ENCODE data around the gene FOXF1. TPM values are rescaled to one million over a fixed set of nuclear protein-coding genes. Genes with fewer than 3 reads are reported as not detected.

The FOXF1 gene
- total RNA-seq, 1 experiment from 2014 or later = 0.10 TPM

GRCh38 chr16:86484240-86484639 is 26.1 kb upstream of the FOXF1 start:
- in situ Hi-C loops (cut with HindIII; ENCODE audit: low pct_unique_long_range_greater_than_20kb, low sequenced_read_pairs) = no loop called here
- POLR2A ChIA-PET = no interaction called here

GRCh38 chr16:86485746-86486145 is 24.6 kb upstream of the FOXF1 start:
- intact Hi-C loops (cut with micrococcal nuclease; ENCODE audit: unreplicated experiment) = no loop called here
- peaks cover 7% of the 10 kb centered on the region; the same call in 1 of the 2 replicates for H3K27me3 ChIP-seq (ENCODE audit: control insufficient read depth, insufficient read depth, low read length)

More at GRCh38 chr16:86484240-86484639, 26.1 kb upstream of the FOXF1 start:
- no peak for DNase-seq (ENCODE audit: low read depth, low spot score)
- CTCF ChIA-PET = no interaction called here
- peaks cover under 1% of the 10 kb centered on the region; the same call in 1 of the 2 replicates for H3K27me3 ChIP-seq (ENCODE audit: control insufficient read depth, insufficient read depth, low read length)
- no peaks in the 10 kb centered on the region for H3K9me3 ChIP-seq (ENCODE audit: control insufficient read depth, insufficient read depth, low read depth, low read length)
- H3K36me3 ChIP-seq (ENCODE audit: control insufficient read depth, insufficient read depth, low read length) = no peaks in the 10 kb centered on the region
- intact Hi-C loops (cut with micrococcal nuclease; ENCODE audit: unreplicated experiment) = no loop called here
- ATAC-seq = no peak
- H3K4me3 ChIP-seq (ENCODE audit: low read depth in 2 of 2, low read length in 2 of 2) = no peak overlapping the region
- no peak for TF ChIP-seq SIN3A (IDR thresholded peaks at IDR 0.05; ENCODE audit: borderline replicate concordance, insufficient read depth, low read depth, low read length)
- TF ChIP-seq CTCF (IDR thresholded peaks at IDR 0.05) = no peak
- TF ChIP-seq, protein P1, sequence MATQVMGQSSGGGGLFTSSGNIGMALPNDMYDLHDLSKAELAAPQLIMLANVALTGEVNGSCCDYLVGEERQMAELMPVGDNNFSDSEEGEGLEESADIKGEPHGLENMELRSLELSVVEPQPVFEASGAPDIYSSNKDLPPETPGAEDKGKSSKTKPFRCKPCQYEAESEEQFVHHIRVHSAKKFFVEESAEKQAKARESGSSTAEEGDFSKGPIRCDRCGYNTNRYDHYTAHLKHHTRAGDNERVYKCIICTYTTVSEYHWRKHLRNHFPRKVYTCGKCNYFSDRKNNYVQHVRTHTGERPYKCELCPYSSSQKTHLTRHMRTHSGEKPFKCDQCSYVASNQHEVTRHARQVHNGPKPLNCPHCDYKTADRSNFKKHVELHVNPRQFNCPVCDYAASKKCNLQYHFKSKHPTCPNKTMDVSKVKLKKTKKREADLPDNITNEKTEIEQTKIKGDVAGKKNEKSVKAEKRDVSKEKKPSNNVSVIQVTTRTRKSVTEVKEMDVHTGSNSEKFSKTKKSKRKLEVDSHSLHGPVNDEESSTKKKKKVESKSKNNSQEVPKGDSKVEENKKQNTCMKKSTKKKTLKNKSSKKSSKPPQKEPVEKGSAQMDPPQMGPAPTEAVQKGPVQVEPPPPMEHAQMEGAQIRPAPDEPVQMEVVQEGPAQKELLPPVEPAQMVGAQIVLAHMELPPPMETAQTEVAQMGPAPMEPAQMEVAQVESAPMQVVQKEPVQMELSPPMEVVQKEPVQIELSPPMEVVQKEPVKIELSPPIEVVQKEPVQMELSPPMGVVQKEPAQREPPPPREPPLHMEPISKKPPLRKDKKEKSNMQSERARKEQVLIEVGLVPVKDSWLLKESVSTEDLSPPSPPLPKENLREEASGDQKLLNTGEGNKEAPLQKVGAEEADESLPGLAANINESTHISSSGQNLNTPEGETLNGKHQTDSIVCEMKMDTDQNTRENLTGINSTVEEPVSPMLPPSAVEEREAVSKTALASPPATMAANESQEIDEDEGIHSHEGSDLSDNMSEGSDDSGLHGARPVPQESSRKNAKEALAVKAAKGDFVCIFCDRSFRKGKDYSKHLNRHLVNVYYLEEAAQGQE (IDR thresholded peaks at IDR 0.05; ENCODE audit: insufficient read depth in 1 of 2, low read depth in 2 of 2, low read length in 1 of 2) = no peak
- TF ChIP-seq TCF7L2 (IDR thresholded peaks at IDR 0.05; ENCODE audit: low read depth, low read length) = no peak
- TF ChIP-seq POLR2AphosphoS5 (IDR thresholded peaks at IDR 0.05; ENCODE audit: low read depth, low read length) = no peak
- H3K27ac ChIP-seq (ENCODE audit: low read length) = no peak overlapping the region
- H3K4me1 ChIP-seq (ENCODE audit: control insufficient read depth, insufficient read depth, low read length) = no peaks in the 10 kb centered on the region
- no TSS peak for BruUV-seq (replicated peaks)

More at GRCh38 chr16:86485746-86486145, 24.6 kb upstream of the FOXF1 start:
- ChIA-PET CTCF (no interaction called here), POLR2A (no interaction called here)
- in situ Hi-C loops (cut with HindIII; ENCODE audit: low pct_unique_long_range_greater_than_20kb, low sequenced_read_pairs) = no loop called here
- TF ChIP-seq CTCF (IDR thresholded peaks at IDR 0.05) (no peak), POLR2AphosphoS5 (IDR thresholded peaks at IDR 0.05; ENCODE audit: low read depth, low read length) (no peak), TCF7L2 (IDR thresholded peaks at IDR 0.05; ENCODE audit: low read depth, low read length) (no peak), SIN3A (IDR thresholded peaks at IDR 0.05; ENCODE audit: borderline replicate concordance, insufficient read depth, low read depth, low read length) (no peak)
- TF ChIP-seq, protein P1 (IDR thresholded peaks at IDR 0.05; ENCODE audit: insufficient read depth in 1 of 2, low read depth in 2 of 2, low read length in 1 of 2) = no peak
- Histone ChIP-seq H3K4me1 (ENCODE audit: control insufficient read depth, insufficient read depth, low read length) (no peaks in the 10 kb centered on the region), H3K4me3 (ENCODE audit: low read depth in 2 of 2, low read length in 2 of 2) (no peak overlapping the region), H3K9me3 (ENCODE audit: control insufficient read depth, insufficient read depth, low read depth, low read length) (no peaks in the 10 kb centered on the region), H3K36me3 (ENCODE audit: control insufficient read depth, insufficient read depth, low read length) (no peaks in the 10 kb centered on the region), H3K27ac (ENCODE audit: low read length) (no peak overlapping the region)
- ATAC-seq (no peak), DNase-seq (ENCODE audit: low read depth, low spot score) (no peak)
- BruUV-seq (replicated peaks) = no TSS peak

Measured in Panc1 (cell line).